CD4-positive, alpha-beta T cell treated with Interleukin-21 for 1 hour (primary cell): ENCODE measurements around the gene BMPR1A.

Source experiments
- DNase-seq: peaks from one replicate; pipeline ENCODE4 v3.0.0-alpha.2; 2020

The BMPR1A gene

GRCh38 chr10:86768412-86769062 lies 12.1 kb downstream of the BMPR1A start:
- no peak for DNase-seq

- no peak for DNase-seq
Measured at GRCh38 chr10:86769991-86770390, 13.6 kb downstream of the BMPR1A start.

- DNase-seq = no peak
Measured at GRCh38 chr10:86770412-86770960, 14.1 kb downstream of the BMPR1A start.

GRCh38 chr10:86773498-86773897 lies 17.1 kb downstream of the BMPR1A start:
- DNase-seq = no peak

DNA sequence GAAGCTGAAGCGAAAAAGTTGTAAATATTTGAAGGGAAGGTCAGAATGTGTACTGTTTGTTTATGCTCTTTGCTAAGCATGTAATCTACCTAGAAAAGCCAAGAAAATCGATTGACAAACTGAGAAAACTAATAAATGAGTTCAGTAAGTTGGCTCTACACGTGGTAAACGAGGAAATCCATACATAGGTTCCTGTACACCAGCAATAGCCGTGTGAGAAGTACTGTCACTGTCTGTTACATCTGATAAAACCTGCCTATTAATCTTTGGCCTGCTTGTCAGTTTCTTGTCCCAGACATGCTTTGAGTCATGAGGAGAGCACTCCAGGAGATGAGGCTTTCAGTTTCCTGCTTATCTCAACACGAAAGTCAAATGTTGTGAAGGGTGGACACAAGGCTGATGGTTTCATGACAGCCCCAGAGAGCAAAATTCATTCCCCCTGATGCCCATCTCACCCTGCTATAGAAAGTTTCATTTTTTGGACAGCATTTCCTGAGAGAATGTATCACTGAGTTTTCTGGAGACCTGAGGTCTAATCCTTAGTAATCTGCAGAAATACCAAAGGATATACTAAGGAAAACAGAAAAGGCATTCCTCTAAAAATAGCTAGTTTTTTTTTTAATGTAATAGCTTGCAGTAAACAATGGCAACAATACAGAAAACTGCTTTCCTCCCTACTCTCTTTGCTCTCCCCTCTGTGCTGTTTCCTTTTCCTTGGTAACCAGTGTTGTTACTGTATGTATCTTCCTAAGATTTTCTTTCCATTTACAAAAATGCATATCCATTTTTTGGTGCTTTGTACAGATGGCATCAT lies 18.8 kb downstream of the BMPR1A start:
- no peak for DNase-seq

- DNase-seq = no peak
Measured at GRCh38 chr10:86775870-86776180, 19.4 kb downstream of the BMPR1A start.

GRCh38 chr10:86779220-86780017 lies 23.0 kb downstream of the BMPR1A start:
- DNase-seq = no peak

GRCh38 chr10:86782701-86783418 lies 26.4 kb downstream of the BMPR1A start:
- DNase-seq = no peak

DNA sequence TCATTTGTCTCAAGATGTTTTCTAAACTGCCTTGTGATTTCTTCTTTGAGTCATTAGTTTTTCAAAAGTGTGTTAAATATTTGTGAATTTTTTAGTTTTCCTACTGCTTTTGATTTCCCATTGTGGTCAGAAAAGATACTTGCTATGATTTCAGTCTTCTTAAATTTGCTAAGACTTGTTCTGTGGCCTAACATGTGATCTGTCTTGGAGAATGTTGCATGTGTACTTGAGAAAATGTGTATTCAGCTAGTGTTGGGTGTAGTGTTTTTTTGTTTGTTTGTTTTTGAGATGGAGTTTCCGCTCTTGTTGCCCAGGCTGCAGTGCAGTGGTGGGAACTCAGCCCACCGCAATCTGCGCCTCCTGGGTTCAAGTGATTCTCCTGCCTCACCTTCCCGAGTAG lies 28.6 kb downstream of the BMPR1A start:
- DNase-seq = no peak

DNA sequence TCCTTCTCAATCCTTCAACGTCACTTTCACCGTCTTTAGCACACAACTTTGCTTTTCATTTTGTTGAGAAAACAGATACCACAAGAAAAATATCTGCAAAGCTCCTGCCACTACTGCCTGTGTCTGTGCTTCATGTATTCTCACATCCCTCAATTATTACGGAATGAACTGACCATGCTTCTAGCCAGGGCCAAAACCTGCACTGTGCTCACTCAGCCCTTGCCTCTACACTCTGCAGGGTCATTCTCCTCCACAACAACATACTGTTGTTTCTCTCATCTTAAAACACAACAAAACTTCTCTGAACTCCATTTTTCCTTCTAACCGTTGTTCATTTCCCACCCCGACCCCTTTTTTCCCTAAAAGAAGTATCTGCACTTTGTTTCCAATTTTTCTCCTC lies 29.5 kb downstream of the BMPR1A start:
- DNase-seq = no peak

DNA sequence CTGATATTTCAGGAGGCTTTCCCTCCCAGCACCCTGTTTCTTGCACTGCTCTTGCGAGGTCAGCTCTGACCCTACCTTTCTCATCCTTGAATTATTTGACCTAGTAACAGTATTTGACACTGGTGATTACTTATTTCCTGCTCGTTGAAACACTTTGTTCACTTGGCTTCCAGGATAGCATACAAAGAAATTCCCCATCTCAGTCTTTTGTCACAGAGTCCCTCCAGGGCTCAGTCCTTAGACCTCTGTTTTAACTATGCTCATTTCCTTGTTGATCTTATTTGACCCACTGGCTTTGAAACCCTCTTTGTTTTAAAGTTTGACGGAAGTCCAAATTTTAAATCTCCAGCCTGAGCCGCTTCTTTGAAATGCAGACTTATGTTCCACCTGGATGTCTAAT lies 29.9 kb downstream of the BMPR1A start:
- no peak for DNase-seq

DNA sequence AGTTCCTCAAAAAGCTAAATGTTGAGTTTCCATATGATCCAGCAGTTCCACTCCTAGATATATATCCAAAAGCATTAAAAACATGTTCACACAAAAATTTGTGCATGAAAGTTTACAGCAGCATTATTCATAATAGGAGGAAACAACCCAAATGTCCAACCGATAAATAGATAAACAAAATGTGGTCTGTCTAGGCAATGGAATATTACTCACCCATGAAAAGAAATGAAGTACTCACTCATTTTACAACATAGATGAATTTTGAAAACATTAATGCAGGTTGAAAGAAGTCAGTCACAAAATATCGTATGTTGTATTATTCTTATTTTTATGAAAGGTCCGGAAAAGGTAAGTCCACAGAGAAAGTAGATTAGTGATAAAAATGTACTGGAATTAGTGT lies 34.0 kb downstream of the BMPR1A start:
- DNase-seq = no peak

- DNase-seq = no peak
Measured at GRCh38 chr10:86792461-86793167, 36.2 kb downstream of the BMPR1A start.

- DNase-seq = no peak
Measured at GRCh38 chr10:86793696-86794095, 37.3 kb downstream of the BMPR1A start.

DNA sequence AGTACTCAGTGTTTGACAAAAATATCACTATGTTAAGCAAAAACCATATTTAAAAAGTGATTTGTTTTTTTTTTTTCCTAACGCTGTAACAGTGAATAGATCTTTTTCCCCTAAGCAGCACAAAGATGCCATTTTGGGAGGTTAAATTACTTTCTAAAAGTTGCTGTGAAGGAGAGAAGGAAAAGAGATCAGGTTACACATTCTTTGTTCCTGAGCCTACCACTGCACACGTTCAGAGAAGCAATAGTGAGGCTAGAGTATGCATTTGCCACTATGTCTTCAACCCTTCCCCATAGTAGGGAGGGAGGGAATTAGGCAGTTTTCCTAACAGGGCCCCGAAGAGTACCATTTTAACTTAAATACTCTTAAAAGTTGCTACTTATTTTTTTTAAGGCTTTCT lies 38.9 kb downstream of the BMPR1A start:
- DNase-seq = no peak

DNA sequence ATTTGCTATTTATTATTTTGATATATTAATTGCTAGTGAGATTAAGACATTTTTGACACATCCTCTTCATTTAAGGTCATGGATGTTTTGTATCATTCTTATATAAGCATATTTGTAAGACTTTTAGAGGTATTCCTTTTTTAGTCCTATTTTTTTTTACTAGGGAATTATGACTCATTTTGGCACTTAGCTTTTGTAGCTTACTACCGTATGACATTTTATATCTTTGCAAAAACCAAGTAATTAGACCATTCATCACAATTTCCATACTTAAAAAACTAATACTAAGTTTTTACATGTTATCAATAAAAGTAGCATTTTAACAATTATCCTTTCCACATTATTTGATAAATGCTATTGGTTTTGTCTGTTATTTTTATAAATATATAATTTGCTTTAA lies 41.6 kb downstream of the BMPR1A start:
- no peak for DNase-seq

- DNase-seq = no peak
Measured at GRCh38 chr10:86798611-86799010, 42.2 kb downstream of the BMPR1A start.

GRCh38 chr10:86799188-86799845 lies 42.9 kb downstream of the BMPR1A start:
- no peak for DNase-seq

- DNase-seq = no peak
Measured at GRCh38 chr10:86801995-86802394, 45.6 kb downstream of the BMPR1A start.

- DNase-seq = no peak
Measured at GRCh38 chr10:86802473-86803108, 46.2 kb downstream of the BMPR1A start.

GRCh38 chr10:86803156-86803555 lies 46.7 kb downstream of the BMPR1A start:
- DNase-seq = no peak
